ENCODE measurements around the gene CAV1.

GRCh38 chr7:116571037-116571436, 46.2 kb downstream of the CAV1 start:
- TF ChIP-seq CTCF (conservative IDR thresholded peaks at IDR 0.05 in 1 of 2, IDR thresholded peaks at IDR 0.05 in 1 of 2; ENCODE audit: low read depth in 1 of 2, low read length in 2 of 2) (no peak), EZH2 (IDR thresholded peaks at IDR 0.05; ENCODE audit: low read length, missing control alignments) (no peak)

All from fibroblast of lung (primary cell).